HG03103 (cell line): ENCODE measurements around the gene LPP.

Experiments used
- ATAC-seq: cut with Tn5 transposase; IDR thresholded peaks from one replicate; pipeline ENCODE4 v1.9.1; 2021; ENCODE audit warnings: low read depth; ENCODE audit not compliant: unreplicated experiment

Gene LPP

GRCh38 chr3:188749010-188749617 lies 595.2 kb downstream of the LPP start:
- no peak for ATAC-seq

- ATAC-seq: no peak
These were observed 595.9 kb downstream of the LPP start for GRCh38 chr3:188749830-188750229.

- ATAC-seq: no peak
These were observed 596.7 kb downstream of the LPP start for GRCh38 chr3:188750617-188751016.

- ATAC-seq: peak; percentile 20
These were observed 598.9 kb downstream of the LPP start for GRCh38 chr3:188752850-188753249.

- ATAC-seq: no peak
These were observed 600.3 kb downstream of the LPP start for GRCh38 chr3:188754267-188754666.

GRCh38 chr3:188756241-188756640 lies 602.3 kb downstream of the LPP start:
- no peak for ATAC-seq

- ATAC-seq: no peak
These were observed 605.5 kb downstream of the LPP start for GRCh38 chr3:188759336-188760005.

GRCh38 chr3:188760408-188760807 lies 606.5 kb downstream of the LPP start:
- ATAC-seq: no peak

GRCh38 chr3:188761439-188761838 lies 607.5 kb downstream of the LPP start:
- ATAC-seq: no peak

- no peak for ATAC-seq
These were observed 608.0 kb downstream of the LPP start for GRCh38 chr3:188761964-188762363.

- ATAC-seq: no peak
These were observed 610.7 kb downstream of the LPP start for GRCh38 chr3:188764609-188765008.

- no peak for ATAC-seq
These were observed 615.9 kb downstream of the LPP start for GRCh38 chr3:188769831-188770230.

- ATAC-seq: no peak
These were observed 618.9 kb downstream of the LPP start for GRCh38 chr3:188772886-188773285.

GRCh38 chr3:188775412-188775811 lies 621.5 kb downstream of the LPP start:
- ATAC-seq: no peak

GRCh38 chr3:188776447-188776846 lies 622.5 kb downstream of the LPP start:
- no peak for ATAC-seq

GRCh38 chr3:188778091-188778852 lies 624.3 kb downstream of the LPP start:
- ATAC-seq: no peak

- no peak for ATAC-seq
These were observed 625.5 kb downstream of the LPP start for GRCh38 chr3:188779281-188779980.

GRCh38 chr3:188780193-188781147 lies 626.5 kb downstream of the LPP start:
- ATAC-seq: no peak

GRCh38 chr3:188782613-188783124 lies 628.7 kb downstream of the LPP start:
- no peak for ATAC-seq

- ATAC-seq: no peak
These were observed 632.5 kb downstream of the LPP start for GRCh38 chr3:188786424-188786823.
